T-helper 2 cell treated with Interferon-gamma antibody and Interleukin-4, amounts not matched to agents 100 ng/mL and 5 ng/mL, for 36 hours (primary cell): ENCODE results near the gene FABP2. TPM values are rescaled to one million over a fixed set of nuclear protein-coding genes. Genes with fewer than 3 reads are reported as not detected.

Source experiments
- intact Hi-C: fragments of 100-400 bp; cut with micrococcal nuclease; formaldehyde crosslinking; loops from one replicate; pipeline ENCODE4 v1.15.1; 2023
- total RNA-seq: library from RNA; stranded (reverse); gene quantifications from 2 replicates; pipeline ENCODE4 v1.2.3, GENCODE V29; 2022

The FABP2 gene
- total RNA-seq, 1 donor from 2014 or later: not detected

DNA sequence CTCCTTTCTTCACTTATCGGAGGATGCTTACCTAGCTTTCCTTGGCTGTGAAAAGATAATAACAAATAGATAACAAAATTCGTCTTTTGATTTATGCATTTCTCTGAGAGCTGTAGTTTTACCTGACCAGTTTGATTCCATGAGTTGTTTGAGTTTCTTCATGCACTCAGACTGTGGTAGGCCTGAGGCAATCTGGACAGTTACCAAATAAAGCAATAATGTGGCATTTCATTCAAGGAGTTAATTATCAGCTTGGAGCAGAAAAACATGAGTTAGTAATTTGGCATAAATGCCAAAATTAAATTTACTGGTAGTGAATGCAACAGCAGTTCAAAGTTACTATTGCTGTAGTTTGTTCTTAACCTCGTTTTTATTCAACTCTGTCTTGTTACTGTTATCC, 53.5 kb downstream of the FABP2 start:
- intact Hi-C loops: no loop called here

Other genes with a start within 250 kb of the FABP2 start
- not detected in 2 replicates for gene MYOZ2, start 186.3 kb downstream of the FABP2 start, total RNA-seq
- 4.4 and 4.6 TPM in 2 replicates for gene USP53, start 109.4 kb downstream of the FABP2 start, total RNA-seq